TTC549 (cell line): ENCODE results near the gene SLU7.
A peak's percentile ranks its signal among the peaks of the same experiment; 100 is the strongest.

ENCODE experiments used
- FAIRE-seq: peaks from 2 replicates; lab custom pipeline; 2012; peaks lifted over from hg19 to GRCh38; lab: Jason Lieb, UNC

The SLU7 gene

GRCh38 chr5:160399402-160400353, 19.2 kb downstream of the SLU7 start, which contains the start of gene FAM200C:
FAM200C (minus strand) TSS chr5:160400054; CDS start chr5:160395490, 4,564 bp downstream.
- FAIRE-seq: peak; percentile 84

GRCh38 chr5:160398806-160399205, 20.1 kb downstream of the SLU7 start:
- no peak for FAIRE-seq

GRCh38 chr5:160397492-160397891, 21.4 kb downstream of the SLU7 start:
- no peak for FAIRE-seq

GRCh38 chr5:160395111-160395510, 23.8 kb downstream of the SLU7 start:
- FAIRE-seq: no peak

- FAIRE-seq: peak; percentile 82
These were observed 27.8 kb downstream of the SLU7 start for GRCh38 chr5:160390787-160391696.

- FAIRE-seq: no peak
These were observed 31.4 kb downstream of the SLU7 start for GRCh38 chr5:160387445-160387844.

GRCh38 chr5:160385496-160385895, 33.4 kb downstream of the SLU7 start:
- FAIRE-seq: no peak

GRCh38 chr5:160384681-160385080, 34.2 kb downstream of the SLU7 start:
- FAIRE-seq: no peak

- FAIRE-seq: no peak
These were observed 36.5 kb downstream of the SLU7 start for GRCh38 chr5:160382346-160382745.

- FAIRE-seq: no peak
These were observed 38.8 kb downstream of the SLU7 start for GRCh38 chr5:160380041-160380440.

- no peak for FAIRE-seq
These were observed 39.4 kb downstream of the SLU7 start for GRCh38 chr5:160379511-160379910.

- no peak for FAIRE-seq
These were observed 40.6 kb downstream of the SLU7 start for GRCh38 chr5:160378330-160378729.

GRCh38 chr5:160377651-160378050, 41.2 kb downstream of the SLU7 start:
- FAIRE-seq: no peak

GRCh38 chr5:160376416-160376815, 42.5 kb downstream of the SLU7 start:
- no peak for FAIRE-seq

- FAIRE-seq: no peak
These were observed 43.2 kb downstream of the SLU7 start for GRCh38 chr5:160375701-160376100.

- no peak for FAIRE-seq
These were observed 43.7 kb downstream of the SLU7 start for GRCh38 chr5:160375166-160375565.

GRCh38 chr5:160371294-160371693, 47.6 kb downstream of the SLU7 start:
- no peak for FAIRE-seq

- FAIRE-seq: no peak
These were observed 48.2 kb downstream of the SLU7 start for GRCh38 chr5:160370713-160371034.

- no peak for FAIRE-seq
These were observed 48.7 kb downstream of the SLU7 start, which contains the start of gene C1QTNF2 for GRCh38 chr5:160369990-160370712. C1QTNF2 (minus strand) TSS chr5:160370626; CDS start chr5:160355011, 15,615 bp downstream.

- FAIRE-seq: no peak
These were observed 51.0 kb downstream of the SLU7 start for GRCh38 chr5:160367885-160368284.

- no peak for FAIRE-seq
These were observed 51.6 kb downstream of the SLU7 start for GRCh38 chr5:160367261-160367660.

GRCh38 chr5:160366230-160366629, 52.7 kb downstream of the SLU7 start:
- FAIRE-seq: no peak
